ENCODE data around the gene CCL4. TPM values are rescaled to one million over a fixed set of nuclear protein-coding genes. Genes with fewer than 3 reads are reported as not detected.
"Not testable (repeated sequence)": the region's sequence is repeated elsewhere in the genome, so short reads cannot be mapped to it uniquely, and the experiment has no call there.

CCL4 gene
- total RNA-seq, 1 experiment from 2014 or later: 0.51 TPM

GRCh38 chr17:36074365-36074764, 29.3 kb upstream of the CCL4 start:
- BruUV-seq (replicated peaks): no TSS peak
- TF ChIP-seq, protein P1, sequence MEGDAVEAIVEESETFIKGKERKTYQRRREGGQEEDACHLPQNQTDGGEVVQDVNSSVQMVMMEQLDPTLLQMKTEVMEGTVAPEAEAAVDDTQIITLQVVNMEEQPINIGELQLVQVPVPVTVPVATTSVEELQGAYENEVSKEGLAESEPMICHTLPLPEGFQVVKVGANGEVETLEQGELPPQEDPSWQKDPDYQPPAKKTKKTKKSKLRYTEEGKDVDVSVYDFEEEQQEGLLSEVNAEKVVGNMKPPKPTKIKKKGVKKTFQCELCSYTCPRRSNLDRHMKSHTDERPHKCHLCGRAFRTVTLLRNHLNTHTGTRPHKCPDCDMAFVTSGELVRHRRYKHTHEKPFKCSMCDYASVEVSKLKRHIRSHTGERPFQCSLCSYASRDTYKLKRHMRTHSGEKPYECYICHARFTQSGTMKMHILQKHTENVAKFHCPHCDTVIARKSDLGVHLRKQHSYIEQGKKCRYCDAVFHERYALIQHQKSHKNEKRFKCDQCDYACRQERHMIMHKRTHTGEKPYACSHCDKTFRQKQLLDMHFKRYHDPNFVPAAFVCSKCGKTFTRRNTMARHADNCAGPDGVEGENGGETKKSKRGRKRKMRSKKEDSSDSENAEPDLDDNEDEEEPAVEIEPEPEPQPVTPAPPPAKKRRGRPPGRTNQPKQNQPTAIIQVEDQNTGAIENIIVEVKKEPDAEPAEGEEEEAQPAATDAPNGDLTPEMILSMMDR (IDR thresholded peaks at IDR 0.05): no peak
- TF ChIP-seq, protein P2, sequence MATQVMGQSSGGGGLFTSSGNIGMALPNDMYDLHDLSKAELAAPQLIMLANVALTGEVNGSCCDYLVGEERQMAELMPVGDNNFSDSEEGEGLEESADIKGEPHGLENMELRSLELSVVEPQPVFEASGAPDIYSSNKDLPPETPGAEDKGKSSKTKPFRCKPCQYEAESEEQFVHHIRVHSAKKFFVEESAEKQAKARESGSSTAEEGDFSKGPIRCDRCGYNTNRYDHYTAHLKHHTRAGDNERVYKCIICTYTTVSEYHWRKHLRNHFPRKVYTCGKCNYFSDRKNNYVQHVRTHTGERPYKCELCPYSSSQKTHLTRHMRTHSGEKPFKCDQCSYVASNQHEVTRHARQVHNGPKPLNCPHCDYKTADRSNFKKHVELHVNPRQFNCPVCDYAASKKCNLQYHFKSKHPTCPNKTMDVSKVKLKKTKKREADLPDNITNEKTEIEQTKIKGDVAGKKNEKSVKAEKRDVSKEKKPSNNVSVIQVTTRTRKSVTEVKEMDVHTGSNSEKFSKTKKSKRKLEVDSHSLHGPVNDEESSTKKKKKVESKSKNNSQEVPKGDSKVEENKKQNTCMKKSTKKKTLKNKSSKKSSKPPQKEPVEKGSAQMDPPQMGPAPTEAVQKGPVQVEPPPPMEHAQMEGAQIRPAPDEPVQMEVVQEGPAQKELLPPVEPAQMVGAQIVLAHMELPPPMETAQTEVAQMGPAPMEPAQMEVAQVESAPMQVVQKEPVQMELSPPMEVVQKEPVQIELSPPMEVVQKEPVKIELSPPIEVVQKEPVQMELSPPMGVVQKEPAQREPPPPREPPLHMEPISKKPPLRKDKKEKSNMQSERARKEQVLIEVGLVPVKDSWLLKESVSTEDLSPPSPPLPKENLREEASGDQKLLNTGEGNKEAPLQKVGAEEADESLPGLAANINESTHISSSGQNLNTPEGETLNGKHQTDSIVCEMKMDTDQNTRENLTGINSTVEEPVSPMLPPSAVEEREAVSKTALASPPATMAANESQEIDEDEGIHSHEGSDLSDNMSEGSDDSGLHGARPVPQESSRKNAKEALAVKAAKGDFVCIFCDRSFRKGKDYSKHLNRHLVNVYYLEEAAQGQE (IDR thresholded peaks at IDR 0.05; ENCODE audit: insufficient read depth in 1 of 2, low read depth in 2 of 2, low read length in 1 of 2): no peak
- Histone ChIP-seq H3K27ac (ENCODE audit: low read length) (no peak overlapping the region), H3K36me3 (ENCODE audit: control insufficient read depth, insufficient read depth, low read length) (no peaks in the 10 kb centered on the region), H3K9me3 (ENCODE audit: control insufficient read depth, insufficient read depth, low read depth, low read length) (no peaks in the 10 kb centered on the region), H3K27me3 (ENCODE audit: control insufficient read depth, insufficient read depth, low read length) (peaks cover 7% of the 10 kb centered on the region; the same call in 1 of the 2 replicates), H3K4me1 (ENCODE audit: control insufficient read depth, insufficient read depth, low read length) (no peaks in the 10 kb centered on the region), H3K4me3 (ENCODE audit: low read depth in 2 of 2, low read length in 2 of 2) (no peak overlapping the region)
- ATAC-seq (no peak), DNase-seq (ENCODE audit: low read depth, low spot score) (no peak)
- CTCF ChIA-PET: no interaction called here
- POLR2A ChIA-PET: no interaction called here
- in situ Hi-C loops (cut with HindIII; ENCODE audit: low pct_unique_long_range_greater_than_20kb, low sequenced_read_pairs) (no loop called here), intact Hi-C loops (cut with micrococcal nuclease; ENCODE audit: unreplicated experiment) (no loop called here)

- BruUV-seq (replicated peaks); intact Hi-C loops (cut with micrococcal nuclease; ENCODE audit: unreplicated experiment); H3K9me3 ChIP-seq (ENCODE audit: control insufficient read depth, insufficient read depth, low read depth, low read length); CTCF ChIA-PET; H3K4me1 ChIP-seq (ENCODE audit: control insufficient read depth, insufficient read depth, low read length); DNase-seq (ENCODE audit: low read depth, low spot score); ATAC-seq; H3K36me3 ChIP-seq (ENCODE audit: control insufficient read depth, insufficient read depth, low read length); H3K27ac ChIP-seq (ENCODE audit: low read length); H3K4me3 ChIP-seq (ENCODE audit: low read depth in 2 of 2, low read length in 2 of 2); in situ Hi-C loops (cut with HindIII; ENCODE audit: low pct_unique_long_range_greater_than_20kb, low sequenced_read_pairs); POLR2A ChIA-PET; H3K27me3 ChIP-seq (ENCODE audit: control insufficient read depth, insufficient read depth, low read length): not testable (repeated sequence)
Observed at GRCh38 chr17:36081681-36082471, 21.8 kb upstream of the CCL4 start.

GRCh38 chr17:36082482-36083120, 21.0 kb upstream of the CCL4 start:
- POLR2A ChIA-PET; H3K4me3 ChIP-seq (ENCODE audit: low read depth in 2 of 2, low read length in 2 of 2); H3K27me3 ChIP-seq (ENCODE audit: control insufficient read depth, insufficient read depth, low read length); H3K36me3 ChIP-seq (ENCODE audit: control insufficient read depth, insufficient read depth, low read length); CTCF ChIA-PET; H3K9me3 ChIP-seq (ENCODE audit: control insufficient read depth, insufficient read depth, low read depth, low read length); in situ Hi-C loops (cut with HindIII; ENCODE audit: low pct_unique_long_range_greater_than_20kb, low sequenced_read_pairs); ATAC-seq; DNase-seq (ENCODE audit: low read depth, low spot score); BruUV-seq (replicated peaks); H3K4me1 ChIP-seq (ENCODE audit: control insufficient read depth, insufficient read depth, low read length); H3K27ac ChIP-seq (ENCODE audit: low read length); intact Hi-C loops (cut with micrococcal nuclease; ENCODE audit: unreplicated experiment): not testable (repeated sequence)

GRCh38 chr17:36083691-36084090, 19.9 kb upstream of the CCL4 start:
- CTCF ChIA-PET: not testable (repeated sequence)

More at GRCh38 chr17:36083691-36084090, 19.9 kb upstream of the CCL4 start:
- H3K27ac ChIP-seq (ENCODE audit: low read length); ATAC-seq; BruUV-seq (replicated peaks); POLR2A ChIA-PET; H3K4me3 ChIP-seq (ENCODE audit: low read depth in 2 of 2, low read length in 2 of 2); H3K27me3 ChIP-seq (ENCODE audit: control insufficient read depth, insufficient read depth, low read length); DNase-seq (ENCODE audit: low read depth, low spot score); H3K4me1 ChIP-seq (ENCODE audit: control insufficient read depth, insufficient read depth, low read length); in situ Hi-C loops (cut with HindIII; ENCODE audit: low pct_unique_long_range_greater_than_20kb, low sequenced_read_pairs); H3K36me3 ChIP-seq (ENCODE audit: control insufficient read depth, insufficient read depth, low read length); H3K9me3 ChIP-seq (ENCODE audit: control insufficient read depth, insufficient read depth, low read depth, low read length); intact Hi-C loops (cut with micrococcal nuclease; ENCODE audit: unreplicated experiment): not testable (repeated sequence)
